HG02840 (cell line): Measurements from ENCODE around the gene DKKL1.

Experiments used
- ATAC-seq: cut with Tn5 transposase; IDR thresholded peaks from one replicate; pipeline ENCODE4 v1.9.1; 2021; ENCODE audit warnings: mild to moderate bottlenecking, moderate library complexity, moderate number of reproducible peaks; ENCODE audit not compliant: unreplicated experiment, low FRiP score

Gene DKKL1

DNA sequence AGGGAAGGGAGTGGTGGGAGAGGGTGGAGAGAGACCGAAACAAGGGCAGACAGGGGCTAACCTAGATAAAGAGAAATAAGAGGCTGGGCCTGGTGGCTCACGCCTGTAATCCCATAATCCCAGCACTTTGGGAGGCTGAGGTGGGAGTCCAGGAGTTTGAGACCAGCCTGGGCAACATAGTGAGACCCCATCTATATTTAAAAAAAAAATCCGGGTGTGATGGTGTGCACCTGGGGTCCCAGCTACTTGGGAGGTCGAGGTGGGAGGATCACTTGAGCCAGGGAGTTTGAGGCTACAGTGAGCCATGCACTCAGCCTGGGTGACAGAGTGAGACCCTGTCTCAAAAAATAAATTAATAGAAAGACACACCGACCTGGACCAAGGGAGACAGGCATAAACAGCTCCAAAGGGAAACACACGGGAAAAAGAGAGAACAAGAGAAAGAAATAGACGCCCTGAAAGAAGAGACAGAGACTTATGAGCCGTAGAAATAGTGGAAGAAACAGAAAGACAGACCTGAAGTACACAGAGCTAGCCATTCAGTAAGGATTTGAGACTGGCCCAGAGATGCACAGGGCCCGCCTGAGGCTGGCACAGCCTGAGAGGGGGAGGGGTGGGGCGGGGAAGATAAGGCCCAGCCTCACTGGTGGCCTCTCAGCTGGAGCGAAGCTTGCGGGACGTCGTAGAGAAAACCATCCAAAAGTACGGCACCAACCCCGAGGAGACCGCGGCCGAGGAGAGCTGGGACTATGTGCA is 26.2 kb upstream of the DKKL1 start:
- ATAC-seq: no peak

- no peak for ATAC-seq
Observed at GRCh38 chr19:49338023-49338677, 25.5 kb upstream of the DKKL1 start.

DNA sequence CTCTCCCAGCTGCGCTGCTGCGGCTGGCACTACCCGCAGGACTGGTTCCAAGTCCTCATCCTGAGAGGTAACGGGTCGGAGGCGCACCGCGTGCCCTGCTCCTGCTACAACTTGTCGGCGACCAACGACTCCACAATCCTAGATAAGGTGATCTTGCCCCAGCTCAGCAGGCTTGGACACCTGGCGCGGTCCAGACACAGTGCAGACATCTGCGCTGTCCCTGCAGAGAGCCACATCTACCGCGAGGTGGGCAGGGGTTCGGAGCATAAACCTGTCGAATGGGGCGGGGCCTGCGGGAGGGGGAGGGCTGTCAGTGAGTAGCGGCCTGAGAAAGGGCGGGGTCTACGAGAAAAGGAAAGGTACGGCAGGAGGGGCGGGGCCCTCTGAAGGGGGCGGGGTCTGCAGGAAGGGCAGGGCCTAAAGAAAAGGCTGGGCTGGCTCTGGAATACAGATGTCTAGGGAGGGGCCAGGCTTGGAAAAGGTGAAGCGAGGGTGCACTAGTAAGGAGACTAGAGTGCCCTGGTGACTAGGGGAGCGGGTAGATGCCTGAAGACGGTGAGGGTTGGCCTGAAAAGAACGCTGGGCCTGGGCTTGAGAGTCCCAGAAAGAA is 24.9 kb upstream of the DKKL1 start:
- no peak for ATAC-seq

DNA sequence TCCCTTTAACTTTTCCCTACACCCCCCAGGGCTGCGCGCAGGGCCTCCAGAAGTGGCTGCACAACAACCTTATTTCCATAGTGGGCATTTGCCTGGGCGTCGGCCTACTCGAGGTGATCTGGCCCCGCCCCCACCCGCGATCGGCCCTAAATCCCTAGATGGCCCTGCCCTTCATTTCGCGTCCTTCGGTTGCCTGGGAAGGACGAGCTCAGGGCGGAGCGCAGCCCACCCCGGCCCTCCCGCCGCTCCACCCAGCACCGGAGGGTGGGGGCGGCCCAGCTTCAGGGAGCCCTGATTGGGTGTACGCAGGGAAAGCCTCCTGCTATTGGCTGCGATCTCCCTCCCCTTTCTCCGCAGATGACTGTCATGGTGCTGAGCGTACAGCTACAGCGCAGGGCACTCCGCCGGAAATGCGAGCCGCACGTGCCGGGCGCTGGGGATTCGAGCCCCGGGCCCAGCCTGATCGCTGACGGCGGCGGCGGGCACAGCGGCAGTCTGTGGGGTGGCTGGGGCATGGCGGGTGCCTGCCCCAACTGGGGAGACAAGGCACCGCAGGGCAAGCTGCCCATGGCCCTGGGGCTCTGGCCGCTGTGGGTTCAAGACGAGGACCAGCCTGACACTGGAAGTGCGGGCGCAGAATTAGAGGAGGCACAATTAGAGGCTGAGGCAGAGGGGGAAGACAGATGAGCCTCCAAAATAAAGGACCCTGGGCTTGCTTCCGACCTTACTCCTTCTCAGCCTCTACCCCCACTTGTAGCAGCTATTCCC is 24.2 kb upstream of the DKKL1 start:
- ATAC-seq: no peak

DNA sequence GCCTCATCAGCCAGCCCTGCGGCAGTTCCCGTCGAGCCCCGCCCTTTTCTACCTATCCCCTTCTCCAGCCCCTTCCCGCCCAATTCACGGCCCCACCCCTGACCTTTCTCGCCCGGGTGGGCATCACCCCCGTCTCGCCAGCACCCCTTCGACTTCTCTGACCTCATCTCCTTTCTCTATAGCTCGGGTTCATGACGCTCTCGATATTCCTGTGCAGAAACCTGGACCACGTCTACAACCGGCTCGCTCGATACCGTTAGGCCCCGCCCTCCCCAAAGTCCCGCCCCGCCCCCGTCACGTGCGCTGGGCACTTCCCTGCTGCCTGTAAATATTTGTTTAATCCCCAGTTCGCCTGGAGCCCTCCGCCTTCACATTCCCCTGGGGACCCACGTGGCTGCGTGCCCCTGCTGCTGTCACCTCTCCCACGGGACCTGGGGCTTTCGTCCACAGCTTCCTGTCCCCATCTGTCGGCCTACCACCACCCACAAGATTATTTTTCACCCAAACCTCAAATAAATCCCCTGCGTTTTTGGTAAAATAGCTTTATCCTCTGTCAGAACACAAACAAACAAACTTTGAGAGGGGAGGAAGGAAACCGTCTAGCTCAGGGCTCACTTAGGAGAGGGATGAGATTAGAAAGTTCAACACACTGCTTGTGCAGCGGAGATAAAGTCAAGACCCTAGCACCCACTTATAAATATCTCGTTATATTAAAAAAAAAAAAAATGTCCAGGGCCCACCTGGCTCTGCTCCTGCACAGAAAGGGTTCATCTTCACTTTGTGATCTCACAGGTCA is 23.4 kb upstream of the DKKL1 start:
- ATAC-seq: peak; percentile 68

DNA sequence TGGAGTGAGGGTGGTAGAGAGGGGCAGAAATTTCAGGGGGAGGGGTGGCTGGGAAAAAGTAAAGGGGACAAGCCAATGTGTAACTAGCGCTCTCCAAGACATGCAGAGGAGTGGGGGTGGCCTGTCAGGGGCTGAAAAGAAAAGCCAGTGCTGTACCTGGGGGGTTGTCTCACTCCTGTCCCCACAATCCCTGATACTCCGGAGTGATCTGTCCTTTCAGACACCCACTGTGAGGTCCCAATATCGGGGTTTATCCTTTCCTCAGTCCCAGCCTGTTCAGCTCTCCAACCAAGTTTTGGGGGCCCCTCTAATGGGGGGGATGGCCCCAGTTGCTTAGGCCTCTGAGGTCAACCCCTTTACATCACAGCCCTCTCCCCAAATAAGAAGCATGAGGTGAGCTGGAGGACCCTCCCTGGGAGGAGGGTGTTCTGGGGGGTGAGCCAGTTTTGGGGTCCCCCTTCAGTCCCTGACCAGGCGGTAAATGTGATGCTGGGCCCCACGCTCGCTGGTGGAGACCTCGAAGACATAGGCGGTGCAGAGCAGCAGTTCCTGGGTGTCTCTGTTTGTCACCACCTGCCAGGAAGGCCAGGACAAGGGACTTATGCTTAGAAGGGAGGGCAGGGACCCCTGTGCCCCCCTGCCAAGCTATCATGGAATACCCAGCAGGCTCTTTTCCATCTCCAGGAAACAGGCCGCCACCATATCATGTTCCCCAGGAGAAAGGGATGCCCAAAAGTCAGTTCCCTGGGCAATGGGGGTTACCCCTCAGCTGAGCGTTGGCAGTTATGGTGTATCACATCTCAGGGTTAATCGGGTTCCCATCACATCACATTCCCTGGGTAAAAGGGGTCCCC is 22.6 kb upstream of the DKKL1 start:
- ATAC-seq: no peak

DNA sequence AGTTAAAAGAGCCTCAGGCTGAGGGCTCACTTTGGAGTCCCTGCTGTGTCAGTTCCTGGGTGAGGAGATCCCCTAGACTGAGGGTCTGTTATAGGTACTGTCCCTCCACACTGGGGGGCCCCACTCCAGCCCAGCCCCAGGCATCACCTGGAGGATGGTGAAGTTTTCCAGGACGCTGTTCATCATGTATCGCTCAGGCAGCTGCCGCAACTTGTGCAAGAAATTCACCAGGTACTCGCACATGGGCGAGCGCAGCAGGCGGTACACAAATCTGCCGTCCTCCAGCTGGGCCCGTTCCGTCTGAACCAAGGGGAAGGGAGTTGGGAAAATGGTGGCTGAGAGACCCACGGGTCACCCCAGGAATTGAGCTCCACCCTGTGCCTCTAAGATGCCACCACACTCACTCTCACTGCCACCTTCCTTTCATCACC is 21.4 kb upstream of the DKKL1 start:
- no peak for ATAC-seq

DNA sequence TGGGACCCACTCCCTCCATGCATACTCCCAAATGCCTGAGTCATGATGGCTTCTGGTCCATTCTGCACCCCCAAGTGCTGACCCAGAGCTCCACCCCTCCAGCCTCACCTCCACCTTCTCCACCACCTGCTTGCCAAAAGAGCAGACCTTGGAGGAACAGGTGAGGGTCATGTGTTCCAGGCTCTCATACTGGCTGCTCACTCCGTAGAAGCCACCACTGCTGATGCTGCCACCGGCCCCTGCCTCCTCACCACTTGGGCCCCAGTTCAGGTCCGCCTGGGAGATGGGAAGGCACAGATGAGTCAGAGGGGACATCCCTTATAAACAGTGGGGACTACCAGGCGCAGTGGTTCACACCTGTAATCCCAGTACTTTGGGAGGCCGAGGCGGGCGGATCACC is 20.6 kb upstream of the DKKL1 start:
- ATAC-seq: no peak

DNA sequence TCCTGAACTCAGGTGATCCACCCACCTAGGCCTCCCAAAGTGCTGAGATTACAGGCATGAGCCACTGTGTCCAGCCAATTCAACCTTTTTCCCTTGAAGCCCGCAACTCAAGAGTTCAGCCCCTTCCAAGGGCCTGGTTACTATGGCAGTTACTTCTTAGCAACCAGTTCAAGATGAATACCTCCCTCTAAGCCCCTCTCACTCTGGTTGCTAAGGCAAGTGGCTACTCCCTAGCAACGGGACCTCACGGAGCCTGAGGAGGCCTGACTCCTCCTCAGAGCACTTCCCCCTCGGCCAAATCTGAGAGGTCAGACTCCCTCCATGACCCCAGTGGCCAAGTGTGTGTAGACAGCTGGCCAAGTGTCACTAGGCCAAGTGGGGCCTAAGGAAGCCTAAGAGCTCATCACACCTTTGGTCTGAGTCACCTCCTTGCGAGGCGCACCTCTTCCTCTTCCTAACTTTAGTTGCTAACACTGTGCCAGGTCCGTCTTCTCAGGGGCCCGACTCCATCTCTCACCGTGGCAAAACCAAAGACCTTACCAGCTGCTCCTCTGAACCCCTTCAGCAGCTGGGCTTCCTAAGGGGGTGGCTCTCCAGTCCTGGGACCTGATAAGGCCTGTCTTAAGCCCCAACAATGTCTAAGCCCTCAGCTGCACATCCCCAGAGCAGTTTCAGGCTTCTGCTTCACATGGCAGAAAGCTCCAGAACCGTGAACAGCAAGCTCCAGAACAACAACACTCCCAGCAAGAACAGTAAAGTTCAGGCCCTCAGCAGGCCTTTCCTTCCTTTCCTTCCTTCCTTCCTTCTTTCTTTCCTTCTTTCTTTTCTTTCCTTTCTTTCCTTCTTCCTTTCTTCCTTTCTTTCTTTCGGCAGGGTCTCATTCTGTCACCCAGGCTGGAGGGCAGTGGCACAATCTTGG is 18.9 kb upstream of the DKKL1 start:
- no peak for ATAC-seq

GRCh38 chr19:49347191-49347590 is 16.5 kb upstream of the DKKL1 start:
- ATAC-seq: no peak

GRCh38 chr19:49347835-49348234 is 15.8 kb upstream of the DKKL1 start:
- ATAC-seq: no peak

DNA sequence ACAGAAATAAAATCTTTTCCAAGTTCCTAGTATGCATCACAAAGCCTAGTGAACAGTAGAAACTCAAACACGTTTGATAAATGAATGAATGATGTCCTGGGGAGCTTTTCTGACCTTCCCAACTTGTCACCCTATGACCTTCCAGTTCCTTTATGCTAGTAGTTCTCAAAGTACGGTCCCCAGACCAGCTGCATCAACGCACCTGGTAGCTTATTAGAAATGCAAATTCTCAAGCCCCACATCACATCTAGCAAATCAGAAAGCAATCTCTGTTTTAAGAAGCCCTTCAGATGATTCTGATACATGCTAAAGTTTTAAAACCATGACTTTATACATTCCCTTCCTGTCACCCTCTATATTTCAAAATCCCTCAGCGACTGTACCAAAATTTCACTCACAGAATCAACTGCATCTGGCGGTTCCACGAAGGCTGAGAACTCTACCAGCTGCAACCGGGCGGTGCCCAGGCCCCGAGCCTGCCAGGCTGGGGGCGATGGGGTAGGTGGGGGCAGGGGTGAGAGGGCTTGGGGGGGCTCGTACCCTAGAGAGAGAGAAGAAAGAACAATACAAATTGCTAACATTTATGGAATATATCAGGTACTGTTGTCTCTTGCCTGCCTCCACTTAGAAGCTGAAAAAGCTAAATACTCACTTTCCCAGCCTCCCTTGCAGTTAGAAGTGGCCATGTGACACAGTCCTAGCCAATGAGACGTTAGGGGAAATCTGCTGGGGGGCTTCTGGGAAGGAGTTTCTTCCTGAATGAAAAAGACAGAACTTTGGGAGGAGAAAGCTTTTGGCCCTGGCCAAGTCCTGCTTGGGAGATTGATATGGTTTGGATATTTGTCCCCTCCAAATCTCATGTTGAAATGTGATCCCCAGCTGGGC is 15.1 kb upstream of the DKKL1 start:
- no peak for ATAC-seq

DNA sequence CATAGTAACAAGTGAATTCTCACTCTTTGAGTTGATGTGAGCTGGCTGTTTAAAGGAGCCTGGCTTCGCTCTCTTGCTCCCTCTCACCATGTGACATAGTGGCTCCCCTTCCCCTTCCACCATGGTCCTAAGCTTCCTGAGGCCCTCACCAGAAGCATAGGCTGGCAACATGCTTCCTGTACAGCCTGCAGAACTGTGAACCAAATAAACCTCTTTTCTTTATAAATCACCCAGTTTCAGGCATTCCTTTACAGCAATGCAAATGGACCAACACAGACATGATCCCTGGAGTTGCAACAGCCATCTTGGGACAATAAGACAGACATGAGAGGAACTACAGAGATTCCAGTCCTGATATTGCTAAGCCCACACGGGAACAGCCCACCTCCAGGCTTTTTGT is 14.1 kb upstream of the DKKL1 start:
- no peak for ATAC-seq

- ATAC-seq: no peak
Observed at GRCh38 chr19:49355909-49356353, 7.7 kb upstream of the DKKL1 start.

DNA sequence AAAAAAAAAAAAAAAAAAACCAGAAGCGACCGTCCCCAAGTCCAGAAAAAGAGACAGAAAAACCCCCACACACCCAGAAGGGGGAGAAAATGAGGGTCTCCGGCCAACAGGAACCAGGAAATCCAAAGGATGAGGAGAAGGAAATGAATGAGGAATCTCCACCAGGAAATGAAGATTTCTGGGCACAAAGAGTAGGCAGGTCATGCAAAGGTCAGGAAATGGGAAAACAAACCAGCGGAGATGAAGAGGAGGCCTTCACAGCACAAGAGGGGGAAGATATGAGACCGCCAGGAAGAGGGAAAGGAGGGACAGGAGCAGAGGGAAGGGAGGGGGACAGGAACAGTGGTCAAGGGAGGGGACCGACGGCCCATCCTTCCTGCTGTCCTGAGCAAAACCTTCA is 7.3 kb upstream of the DKKL1 start:
- no peak for ATAC-seq

DNA sequence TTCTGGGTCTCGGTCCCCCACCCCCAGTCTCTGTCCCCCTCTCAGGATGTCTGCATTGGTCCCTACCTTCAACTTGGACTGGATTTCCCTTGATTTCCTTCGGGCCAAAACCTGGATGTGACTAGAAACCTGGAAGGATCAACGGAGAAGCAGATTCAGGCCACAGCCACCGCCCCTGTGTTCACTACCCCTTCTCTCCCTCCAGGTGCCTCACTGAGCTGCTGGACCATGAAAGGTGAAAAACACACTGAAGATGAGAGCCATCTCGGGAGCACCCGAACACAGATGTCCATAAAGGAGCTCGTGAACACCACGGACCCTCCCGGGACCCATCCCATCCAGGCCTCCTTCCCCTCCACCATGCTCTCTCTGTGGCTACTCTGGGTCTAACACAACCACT is 6.5 kb upstream of the DKKL1 start:
- no peak for ATAC-seq
